GM19438 (cell line): ENCODE measurements around the gene MAFG.
A peak's percentile ranks its signal among the peaks of the same experiment; 100 is the strongest.

Experiments
- ATAC-seq: cut with Tn5 transposase; IDR thresholded peaks from one replicate; pipeline ENCODE4 v1.9.1; 2021; ENCODE audit warnings: low read depth; ENCODE audit not compliant: unreplicated experiment

Gene MAFG

DNA sequence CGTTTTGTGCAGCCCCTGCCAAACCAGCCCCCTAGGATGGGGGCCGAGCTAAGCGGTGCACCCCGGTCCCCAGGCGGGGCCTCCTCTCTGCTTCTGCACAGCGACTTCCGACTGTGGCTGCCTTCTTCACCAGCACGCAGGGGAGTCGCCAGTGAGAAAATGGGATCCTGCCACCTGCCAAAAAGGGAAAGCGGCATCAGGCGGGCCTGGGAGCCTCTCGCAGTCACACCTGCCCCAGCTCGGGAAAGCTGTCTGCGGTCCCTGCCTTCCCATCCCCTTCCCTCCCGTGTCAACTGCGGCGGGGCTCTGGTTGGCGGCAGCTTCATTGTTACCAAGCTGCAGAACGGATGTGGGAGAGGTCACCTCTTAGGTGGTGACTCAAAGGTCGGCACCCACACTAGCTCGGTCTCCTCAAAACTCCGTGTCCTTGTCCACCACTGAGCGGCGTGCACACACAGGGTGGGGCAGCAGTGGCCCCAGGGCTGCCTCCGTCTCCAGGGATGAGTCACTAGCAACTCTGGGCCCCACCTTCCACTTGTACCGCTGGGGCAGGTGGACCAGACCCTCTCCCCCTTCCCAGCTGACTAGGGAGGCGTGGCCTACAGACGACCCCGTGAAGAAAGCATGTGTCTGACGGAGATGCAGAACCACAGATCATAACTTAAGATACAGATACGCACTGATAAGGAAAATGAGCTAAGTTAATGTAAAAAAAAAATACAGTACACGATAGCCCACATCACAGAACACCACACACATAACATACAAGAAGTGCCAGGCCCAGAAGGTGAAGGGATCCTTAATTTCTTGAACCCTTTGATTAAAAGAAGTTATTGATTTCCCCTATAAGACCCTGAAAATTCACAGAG lies 14.9 kb downstream of the MAFG start:
- ATAC-seq: no peak

DNA sequence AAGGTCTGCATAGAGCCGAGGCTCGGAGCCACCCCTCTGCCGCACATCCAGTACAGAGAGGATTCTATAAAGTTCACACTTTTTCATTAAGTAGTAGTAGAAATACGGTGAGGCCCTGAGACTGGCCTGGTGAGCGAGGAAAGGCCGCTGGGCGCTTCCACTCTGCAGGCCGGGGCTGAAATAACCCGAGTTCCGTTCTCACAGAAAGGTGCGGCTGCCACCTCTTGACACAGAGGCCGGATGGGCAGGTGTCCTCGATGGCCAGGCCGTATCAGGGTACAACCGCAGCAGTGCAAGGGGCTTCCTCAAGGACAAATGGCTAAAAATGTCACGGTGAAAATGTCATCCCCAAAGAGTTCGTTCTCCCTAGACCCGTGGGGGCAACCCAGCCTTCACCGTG lies 15.6 kb downstream of the MAFG start:
- no peak for ATAC-seq

DNA sequence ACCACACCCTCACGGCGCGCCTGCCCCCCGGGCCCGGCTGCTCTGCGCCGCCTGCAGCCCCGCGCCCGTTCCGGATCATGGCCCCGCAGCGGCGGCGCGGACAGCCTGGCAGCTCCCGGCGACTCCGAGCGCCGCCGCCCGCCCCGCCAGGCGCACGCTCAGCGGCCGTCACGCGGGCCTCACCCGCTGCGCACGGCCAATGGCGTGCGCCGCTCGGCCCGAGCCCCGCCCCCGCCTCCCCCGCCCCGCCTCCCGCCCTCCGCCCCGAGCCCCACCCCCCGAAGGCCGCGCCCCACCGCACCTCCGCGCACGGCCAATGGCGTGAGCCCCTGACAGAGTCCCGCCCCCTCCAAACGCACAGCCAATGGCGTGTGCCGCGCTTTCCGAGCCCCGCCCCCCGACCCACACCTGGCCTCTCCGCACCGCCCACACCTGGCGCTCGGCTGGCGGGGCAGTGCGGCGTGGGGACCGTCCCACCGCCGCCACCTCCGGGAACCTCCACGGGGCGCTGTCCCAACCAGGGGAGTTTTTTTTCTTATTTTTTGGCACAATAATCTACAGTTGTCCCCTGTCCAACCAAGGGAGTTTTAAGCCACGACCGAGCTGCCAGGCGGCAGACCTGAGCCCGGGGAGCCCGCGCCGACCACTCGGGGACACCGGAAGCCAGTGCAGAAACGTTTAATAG lies 16.1 kb downstream of the MAFG start, which contains the start of gene PCYT2:
Gene PCYT2, minus strand, starts transcription at position 123 of the 685 bp plus-strand sequence. Its CDS starts 44 bp downstream, at position 79.
- ATAC-seq: peak; percentile 65

DNA sequence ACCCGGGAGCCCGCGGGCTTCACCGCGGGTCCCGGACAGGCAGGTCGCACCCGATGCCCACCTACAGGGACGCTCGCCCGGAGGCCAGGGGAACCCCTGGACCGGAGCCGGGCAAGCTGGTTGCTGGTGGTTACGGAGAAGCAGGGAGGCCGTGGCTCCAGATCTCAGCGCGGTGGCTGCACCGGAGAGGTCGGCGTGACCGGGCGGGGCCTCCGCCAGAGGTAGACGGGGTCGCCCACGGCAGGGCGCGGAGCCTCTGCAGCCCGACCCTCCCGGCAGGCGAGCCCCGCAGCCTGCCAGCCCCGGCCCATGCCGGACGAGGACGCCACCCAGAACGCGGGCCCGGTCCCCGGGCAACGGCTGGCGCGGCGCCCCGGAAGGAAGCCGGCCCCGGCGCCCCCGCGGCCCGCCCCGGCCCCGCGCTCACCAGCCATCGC lies 16.7 kb downstream of the MAFG start:
- ATAC-seq: peak; percentile 30

DNA sequence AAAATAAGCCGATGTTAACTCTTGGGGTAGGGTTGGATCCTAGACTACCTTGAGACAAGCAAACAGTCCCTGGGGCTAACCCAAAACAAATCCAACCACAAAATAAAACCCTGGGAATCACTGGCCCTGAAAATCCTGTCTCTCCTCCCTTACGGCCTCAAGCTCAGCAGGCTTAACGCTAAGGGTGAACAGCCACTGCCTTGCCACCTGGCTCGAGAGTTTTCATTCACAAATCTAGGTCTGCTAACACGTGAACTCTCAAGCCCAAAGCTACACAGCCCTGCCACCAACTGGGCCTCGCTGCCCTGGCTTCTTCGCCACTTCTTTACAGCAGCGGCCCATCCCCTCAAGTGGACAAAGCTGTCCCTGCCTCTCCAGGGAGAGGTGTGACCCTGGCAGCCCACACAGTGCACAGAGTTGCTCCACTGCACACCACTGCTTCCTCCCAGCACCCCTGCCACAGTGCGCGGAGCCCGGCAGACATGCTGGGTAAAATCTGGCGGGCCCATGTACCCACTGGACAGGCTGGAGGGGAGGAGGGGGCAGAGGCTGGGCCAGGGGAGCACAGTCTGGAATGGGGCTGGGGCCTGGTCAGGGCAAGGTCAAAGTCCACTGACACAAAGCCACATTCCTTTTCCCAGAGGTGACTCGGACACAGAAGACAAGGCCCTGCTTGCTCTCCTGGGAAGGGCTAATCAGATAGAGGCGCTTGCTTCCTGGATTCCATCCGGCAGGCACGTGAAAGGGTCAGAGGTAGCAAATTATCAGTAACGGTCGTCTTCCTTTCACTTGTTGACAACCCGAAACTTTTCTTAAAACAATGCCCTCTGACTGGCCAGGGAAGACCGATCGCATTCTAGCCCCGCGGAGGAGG lies 17.3 kb downstream of the MAFG start:
- ATAC-seq: peak; percentile 15

DNA sequence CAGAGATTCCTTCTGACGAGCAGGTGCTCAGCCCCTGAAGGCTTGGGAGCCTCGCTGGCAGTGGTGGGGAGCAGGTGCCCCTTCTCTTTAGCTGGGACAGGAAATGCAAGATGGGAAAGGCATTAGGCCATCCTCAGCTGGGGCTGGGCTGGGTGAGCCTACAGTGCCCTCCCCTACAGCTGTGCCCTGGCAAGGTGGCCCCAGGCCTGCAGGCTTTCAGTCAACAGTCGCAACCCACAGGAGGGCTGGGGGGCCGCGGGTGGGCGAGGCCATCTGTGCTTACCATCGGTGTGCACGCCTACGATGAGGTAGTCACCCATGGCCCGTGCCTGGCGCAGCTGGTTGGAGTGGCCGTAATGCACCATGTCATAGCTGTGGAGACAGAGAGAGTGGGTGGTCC lies 18.3 kb downstream of the MAFG start:
- ATAC-seq: no peak

DNA sequence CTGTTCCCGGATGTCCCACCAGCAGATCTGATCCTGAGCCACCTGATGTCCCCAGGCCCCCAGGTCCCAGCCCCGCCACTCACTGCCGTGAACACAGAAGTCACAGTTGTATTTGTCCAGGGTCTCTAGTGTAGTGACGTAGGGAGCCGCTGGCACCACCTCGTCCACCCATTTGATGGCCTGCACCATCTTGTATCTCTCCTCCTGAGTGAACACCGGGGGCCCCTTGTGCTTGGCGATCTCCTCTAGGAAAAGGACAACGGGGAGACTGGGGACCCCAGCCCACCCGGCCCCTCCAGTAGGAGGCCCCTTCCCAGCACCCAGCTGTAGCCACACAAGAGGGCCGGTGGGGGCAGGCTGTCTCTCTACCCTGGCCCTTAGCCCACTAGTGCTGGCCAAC lies 18.7 kb downstream of the MAFG start:
- ATAC-seq: no peak

DNA sequence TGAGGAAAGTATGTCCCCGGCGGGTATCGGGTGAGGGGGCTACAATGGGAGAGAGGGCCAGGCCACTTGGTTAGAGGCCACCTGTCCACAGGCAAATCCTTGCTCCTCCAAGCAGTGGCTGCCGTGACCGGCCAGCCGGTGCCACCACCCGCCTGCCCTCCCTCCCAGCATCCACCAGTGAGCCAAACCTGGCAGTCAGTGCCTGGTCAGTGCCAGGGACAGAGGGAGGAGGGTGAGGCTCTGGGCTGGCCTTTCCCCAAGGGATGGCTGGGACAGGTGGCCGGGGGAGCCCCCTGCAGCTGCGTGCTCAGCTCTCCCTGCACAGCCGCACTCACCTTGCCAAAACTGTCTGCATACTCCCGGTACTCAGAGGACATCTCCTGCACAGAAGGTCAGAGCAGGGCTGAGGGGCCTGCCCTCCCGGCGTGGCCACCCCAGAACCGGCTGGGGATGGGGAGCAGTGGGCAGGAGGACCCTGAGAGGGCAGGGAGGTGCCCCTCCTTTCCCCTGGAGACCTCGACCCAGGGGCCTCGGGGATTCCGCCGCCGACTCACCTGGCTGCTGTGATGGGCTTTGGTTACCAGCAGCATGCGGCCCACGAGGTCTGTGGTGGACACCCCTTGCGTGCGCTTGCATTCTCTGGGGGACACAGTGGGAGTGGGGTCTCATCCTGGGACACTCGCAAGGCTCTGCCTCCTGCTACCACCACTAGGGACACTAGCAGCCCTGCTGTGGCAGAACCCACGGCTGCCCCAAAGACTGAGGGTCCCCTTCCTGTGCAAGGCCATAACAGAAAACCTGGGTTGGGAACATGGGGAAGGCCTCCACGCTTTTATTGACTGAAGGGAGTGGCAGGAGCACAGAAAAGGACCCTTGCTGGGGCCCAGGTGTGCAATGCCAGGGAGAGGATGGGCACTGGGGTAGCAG lies 20.1 kb downstream of the MAFG start:
- no peak for ATAC-seq

DNA sequence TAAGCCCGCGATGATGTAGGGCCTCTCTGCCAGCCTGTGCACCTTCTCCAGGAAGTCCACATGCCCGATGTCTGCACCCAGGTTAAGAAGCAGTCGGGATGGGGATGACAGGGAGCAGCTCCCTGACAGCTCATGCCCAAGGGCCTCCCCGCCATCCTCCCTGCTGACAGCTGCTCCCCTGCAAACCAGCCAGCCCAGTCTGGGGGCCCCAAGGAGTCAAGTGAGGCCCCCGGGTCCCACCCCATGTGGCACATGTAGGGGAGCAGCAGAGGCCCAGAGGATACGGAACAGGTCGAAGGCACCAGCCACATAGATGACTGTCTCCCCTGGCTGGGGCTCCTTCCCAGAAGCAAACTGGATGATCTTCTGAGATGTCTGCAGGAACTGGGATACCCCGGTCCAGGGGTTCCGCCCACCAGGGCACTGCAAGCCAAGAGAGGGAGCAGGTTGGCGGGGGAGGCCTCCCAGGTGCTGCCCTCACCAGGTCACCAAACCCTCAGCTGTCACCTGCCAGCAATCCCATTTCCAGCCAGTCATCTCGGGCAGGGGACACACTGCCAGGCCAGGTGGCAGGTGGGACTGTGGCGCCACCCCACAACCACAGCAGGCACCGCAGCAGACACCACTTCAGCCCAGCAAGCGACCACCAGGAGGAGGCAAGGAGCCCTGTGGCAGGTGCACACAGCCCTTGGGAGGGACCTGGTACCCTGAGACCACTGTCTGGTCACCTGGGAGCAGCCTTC lies 20.9 kb downstream of the MAFG start:
- no peak for ATAC-seq

DNA sequence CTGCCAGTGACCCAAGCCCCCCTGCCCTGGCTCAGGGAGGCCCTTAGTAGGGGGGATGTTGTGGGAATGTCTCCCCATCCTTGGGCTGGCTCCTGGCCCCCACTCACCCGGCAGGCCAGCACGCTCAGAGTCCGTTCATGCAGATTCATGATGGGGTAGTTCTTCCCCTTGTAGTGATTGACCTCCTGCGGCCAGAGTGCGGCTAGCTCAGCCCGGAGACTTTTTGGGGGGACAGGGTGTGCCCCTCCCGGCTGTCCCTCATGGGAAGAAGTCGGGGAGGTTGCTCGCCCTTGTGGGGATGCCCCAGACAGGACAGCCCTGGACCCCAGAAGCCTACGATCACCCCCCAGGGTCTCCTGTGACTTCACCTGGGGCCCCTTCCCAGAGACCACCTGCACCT lies 21.5 kb downstream of the MAFG start:
- ATAC-seq: no peak

DNA sequence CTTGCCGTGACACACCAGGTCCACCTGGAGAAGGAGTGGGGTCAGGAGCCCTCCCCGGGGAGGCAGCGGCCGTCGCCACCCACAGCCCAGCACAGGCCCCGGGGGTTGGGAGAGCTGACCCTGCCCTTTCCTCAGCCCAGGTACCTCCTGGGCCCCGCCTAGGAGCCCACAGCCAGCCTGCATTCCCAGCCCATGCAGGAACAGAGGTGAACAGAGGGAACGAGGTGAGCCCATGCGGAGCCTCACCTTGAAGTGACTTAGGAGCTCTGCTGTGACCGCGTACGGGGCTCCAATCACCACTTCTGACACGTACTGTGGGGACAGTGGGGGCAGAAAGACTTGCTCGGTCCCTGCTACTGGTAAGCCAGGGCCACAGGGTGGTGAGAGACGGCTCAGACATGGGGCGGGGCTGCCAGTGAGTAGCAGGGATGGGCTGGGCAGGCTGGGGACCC lies 22.1 kb downstream of the MAFG start:
- no peak for ATAC-seq

DNA sequence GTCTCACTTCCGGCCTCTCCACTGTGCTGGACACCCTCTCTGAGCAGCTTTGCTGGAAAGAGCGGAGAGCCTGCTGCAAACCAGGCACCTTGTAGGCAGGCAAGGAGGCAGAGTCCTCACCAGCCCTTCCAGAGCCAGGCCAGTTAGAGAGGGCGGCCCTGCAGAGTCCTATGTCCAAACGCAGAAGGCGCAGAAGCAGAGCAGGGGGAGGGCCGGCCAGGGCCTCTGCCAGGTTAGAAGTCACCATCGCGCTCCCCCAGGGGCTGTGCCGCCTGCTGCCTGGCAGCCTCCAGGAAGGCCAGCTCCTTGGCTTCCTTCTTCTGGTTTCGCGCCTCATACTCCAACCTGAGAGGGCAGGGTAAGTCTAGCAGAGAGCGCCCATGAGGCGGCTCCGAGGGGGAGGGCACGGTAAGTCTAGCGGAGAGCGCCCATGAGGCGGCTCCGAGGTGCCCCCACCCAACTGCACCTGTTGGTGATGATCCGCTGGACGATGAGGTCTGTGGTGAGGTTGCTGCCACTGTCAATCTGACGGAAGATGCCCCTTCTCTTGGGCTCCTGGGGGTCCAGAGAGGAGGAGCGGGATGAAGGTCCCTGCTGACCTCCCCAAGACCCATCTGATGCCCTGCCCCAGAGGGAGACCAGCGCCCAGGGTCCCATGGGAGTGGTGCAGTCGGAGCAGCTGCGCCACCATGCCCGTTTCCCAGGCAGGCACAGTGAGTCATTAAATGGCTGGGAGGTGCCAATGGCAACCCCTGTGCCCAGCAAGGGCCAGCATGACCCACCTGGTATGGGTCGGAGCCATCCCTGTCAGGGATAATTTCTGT lies 22.7 kb downstream of the MAFG start:
- no peak for ATAC-seq

DNA sequence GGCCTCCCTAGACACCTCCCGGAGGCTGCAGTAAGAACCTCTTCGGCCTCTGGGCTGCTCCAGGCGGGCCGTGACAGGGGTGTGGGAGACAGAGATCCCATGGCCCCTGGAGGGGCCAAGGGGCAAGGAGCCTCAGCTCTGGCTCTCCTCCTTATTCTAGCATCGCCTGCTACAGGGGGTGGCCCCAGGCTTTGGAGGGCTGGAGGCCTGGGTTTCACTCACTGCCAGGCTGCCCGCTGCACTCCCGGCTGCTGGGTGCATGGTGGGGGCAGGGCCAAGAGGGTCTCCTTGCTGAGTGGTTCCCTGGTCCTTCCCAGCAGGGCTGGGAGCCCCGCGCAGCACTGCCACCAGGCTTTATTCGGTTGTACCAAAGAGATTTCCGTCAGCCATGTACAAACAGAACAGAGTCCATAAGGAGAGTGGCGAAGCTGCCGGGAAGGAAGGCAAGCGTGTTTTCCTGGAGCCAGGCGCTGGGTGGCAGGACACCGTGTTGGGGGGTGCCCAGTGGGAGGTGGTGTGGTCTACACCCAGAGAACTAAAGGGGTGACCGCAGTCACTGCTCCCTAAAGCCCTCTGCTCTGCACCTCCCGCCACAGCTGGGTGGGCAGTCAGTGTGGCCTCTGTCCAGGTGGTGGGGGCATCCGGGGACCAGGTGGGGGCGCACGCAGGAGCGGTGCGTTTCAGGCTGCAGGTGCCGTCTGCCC lies 23.5 kb downstream of the MAFG start:
- no peak for ATAC-seq

DNA sequence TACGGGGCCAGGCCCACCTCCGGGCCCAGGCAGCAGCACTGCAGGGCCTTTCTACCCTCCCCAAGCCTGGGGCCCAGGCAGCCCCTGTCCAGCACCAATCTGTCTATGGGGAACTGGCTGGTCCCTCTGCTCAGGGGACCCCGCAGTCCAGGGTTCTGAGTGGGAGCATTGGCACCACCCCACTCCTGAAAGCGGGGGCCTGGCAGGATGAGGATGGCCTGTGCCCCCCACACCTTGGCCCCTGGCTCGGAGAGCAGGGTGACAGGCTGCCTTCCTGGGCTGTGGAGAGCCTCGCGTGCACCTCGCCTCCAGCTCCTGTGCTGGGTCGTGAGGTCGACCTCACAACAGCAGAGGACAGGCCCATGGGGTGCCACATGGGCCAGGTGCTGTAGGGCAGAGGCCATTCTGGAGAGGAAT lies 24.1 kb downstream of the MAFG start:
- no peak for ATAC-seq

DNA sequence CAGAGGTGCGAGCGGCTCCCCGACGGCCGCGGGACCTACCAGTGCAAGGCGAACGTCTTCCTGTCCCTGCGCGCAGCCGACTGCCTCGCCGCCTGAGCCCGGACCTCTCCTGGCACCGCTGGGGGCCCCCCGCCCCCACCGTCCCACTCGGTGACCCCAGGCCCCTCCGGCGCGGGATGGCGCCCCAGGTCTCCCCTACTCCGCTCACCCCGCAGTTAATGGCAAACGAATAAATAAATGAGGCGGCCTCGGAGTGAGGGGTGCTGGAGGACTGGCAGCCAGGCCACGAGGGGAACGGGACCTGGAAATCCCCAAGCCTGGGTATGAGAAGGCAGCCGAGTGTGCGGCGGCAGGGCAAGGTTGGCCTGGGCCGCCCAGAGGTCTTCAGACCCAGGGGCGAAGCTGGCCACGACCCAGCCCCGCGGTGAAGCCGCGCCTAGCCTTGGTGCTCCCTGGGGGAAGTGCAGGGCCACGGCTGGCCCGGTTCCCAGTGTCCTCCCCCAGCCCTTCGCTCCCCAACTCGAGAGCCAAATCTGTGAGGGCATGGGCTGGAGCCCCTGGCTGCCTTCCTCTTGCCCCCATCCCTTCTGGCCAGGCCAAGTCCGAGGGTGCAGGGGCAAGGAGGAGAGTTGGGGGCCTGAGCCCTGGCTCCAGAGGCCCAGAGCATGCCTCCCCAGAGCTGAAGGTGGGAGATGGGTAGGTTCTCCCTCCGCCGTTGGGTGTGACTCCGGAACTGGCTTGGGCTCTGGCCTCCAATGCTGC lies 24.7 kb downstream of the MAFG start:
- ATAC-seq: no peak

DNA sequence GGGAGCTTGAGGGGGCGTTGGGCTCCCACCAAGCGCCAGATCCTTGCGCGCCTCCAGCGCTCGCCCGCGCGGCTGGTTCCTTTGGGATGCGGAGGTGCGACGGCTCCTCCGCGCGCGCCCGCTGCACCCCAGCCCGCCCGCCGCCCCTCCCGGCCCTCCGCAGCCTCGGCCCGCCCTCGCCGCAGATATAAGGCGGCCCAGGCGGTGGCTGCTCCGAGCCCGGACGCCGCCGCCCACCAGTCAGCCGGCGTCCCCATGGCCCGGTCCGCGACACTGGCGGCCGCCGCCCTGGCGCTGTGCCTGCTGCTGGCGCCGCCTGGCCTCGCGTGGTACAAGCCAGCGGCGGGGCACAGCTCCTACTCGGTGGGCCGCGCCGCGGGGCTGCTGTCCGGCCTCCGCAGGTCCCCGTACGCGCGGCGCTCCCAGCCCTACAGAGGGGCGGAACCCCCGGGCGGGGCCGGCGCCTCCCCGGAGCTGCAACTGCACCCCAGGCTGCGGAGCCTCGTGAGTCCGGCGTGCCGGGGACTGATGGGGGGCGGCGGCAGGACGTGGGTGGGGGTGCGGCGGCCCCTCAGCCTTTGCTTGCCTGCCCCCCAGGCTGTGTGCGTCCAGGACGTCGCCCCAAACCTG lies 25.4 kb downstream of the MAFG start, which contains the start of gene NPB:
Gene NPB, plus strand, starts transcription at position 216 of the 630 bp plus-strand sequence. Its CDS starts 40 bp downstream, at position 256.
- ATAC-seq: no peak
